Large intestine (tissue), 3 donors: ENCODE results near the gene PHLDB1. TPM values are rescaled to one million over a fixed set of nuclear protein-coding genes. Genes with fewer than 3 reads are reported as not detected.

Source experiments
- DNase-seq, 2 donors: peaks; one replicate each; pipeline versions ENCODE4 v3.0.0 to v3.0.0-alpha.2; 2013
- H3K27ac ChIP-seq: one replicate; pipeline ENCODE4 v1.5.1; 2013; ENCODE audit warnings: low read length
- H3K27me3 ChIP-seq: 2 replicates; pipeline ENCODE4 v1.6.1; 2013; ENCODE audit warnings: low read length; ENCODE audit not compliant: control insufficient read depth, insufficient read depth
- H3K36me3 ChIP-seq: 2 replicates; pipeline ENCODE4 v1.6.1; 2013; ENCODE audit warnings: low read length; ENCODE audit not compliant: control insufficient read depth, insufficient read depth
- H3K4me1 ChIP-seq: one replicate; pipeline ENCODE4 v1.6.1; 2013; ENCODE audit warnings: low read length; ENCODE audit not compliant: control insufficient read depth, insufficient read depth
- H3K4me3 ChIP-seq: one replicate; pipeline ENCODE4 v1.5.1; 2013; ENCODE audit warnings: low read length
- H3K9me3 ChIP-seq: one replicate; pipeline ENCODE4 v1.6.1; 2013; ENCODE audit warnings: mild to moderate bottlenecking, low read depth, low read length, moderate library complexity; ENCODE audit not compliant: control insufficient read depth
- WGBS: methylation state at CpG from one replicate; pipeline ENCODE4 v1.1.5; 2013; ENCODE audit warnings: low lambda C conversion rate; ENCODE audit not compliant: insufficient coverage; 5-methylcytosine and 5-hydroxymethylcytosine counted together
- polyA plus RNA-seq: library from polyadenylated mRNA; unstranded; fragments of 120-200 nt; gene quantifications from one replicate; pipeline ENCODE4 v1.2.1, GENCODE V29; 2013

Gene PHLDB1
- polyA plus RNA-seq, 1 donor: 42.1 TPM

GRCh38 chr11:118631142-118631909 is 23.9 kb downstream of the PHLDB1 start:
- Histone ChIP-seq H3K9me3 (no peaks in the 10 kb centered on the region), H3K27ac (no peak overlapping the region), H3K27me3 (no peaks in the 10 kb centered on the region), H3K4me1 (peaks cover 52% of the 10 kb centered on the region), H3K4me3 (no peak overlapping the region), H3K36me3 (peaks cover 28% of the 10 kb centered on the region)
- WGBS: no CpG with 5 or more reads among the region's 14 CpGs
- peak in 1 of 2 donors; percentile 58 for DNase-seq

- peaks cover 33% of the 10 kb centered on the region for H3K36me3 ChIP-seq
- 100% methylated on average over 2 of the region's 9 CpGs for WGBS
These were observed 25.3 kb downstream of the PHLDB1 start for GRCh38 chr11:118632577-118633318.

GRCh38 chr11:118633319-118633690 is 25.9 kb downstream of the PHLDB1 start:
- WGBS: no CpG with 5 or more reads among the region's 1 CpG
- no peaks in the 10 kb centered on the region for H3K27me3 ChIP-seq
- no peaks in the 10 kb centered on the region for H3K9me3 ChIP-seq
- peaks cover 27% of the 10 kb centered on the region for H3K36me3 ChIP-seq
- H3K4me1 ChIP-seq: peaks cover 52% of the 10 kb centered on the region
- H3K27ac ChIP-seq: no peak overlapping the region
- H3K4me3 ChIP-seq: no peak overlapping the region
- DNase-seq: no peak

More at GRCh38 chr11:118632577-118633318, 25.3 kb downstream of the PHLDB1 start:
- no peaks in the 10 kb centered on the region for H3K9me3 ChIP-seq
- H3K27ac ChIP-seq: no peak overlapping the region
- DNase-seq: no peak
- H3K27me3 ChIP-seq: no peaks in the 10 kb centered on the region
- H3K4me3 ChIP-seq: no peak overlapping the region
- H3K4me1 ChIP-seq: peaks cover 52% of the 10 kb centered on the region

DNA sequence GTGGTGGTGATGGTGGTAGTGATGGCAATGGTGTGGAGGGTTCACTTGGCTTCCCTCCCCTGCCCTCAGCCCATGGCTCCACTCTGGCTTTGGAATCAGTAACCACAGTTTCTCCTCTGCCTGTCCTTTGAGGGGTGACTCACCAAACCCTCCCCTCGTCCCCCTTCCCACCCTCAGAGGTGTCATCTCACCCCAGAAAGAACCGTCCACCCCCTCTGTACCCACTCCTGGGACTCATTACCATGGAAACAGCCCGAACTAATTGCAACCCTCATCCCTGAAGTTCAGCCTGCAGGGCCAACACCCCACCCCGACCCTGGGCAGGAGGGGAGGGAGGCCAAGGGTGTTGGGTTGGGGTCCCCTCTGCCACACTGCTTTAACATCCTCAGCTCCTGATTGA is 26.6 kb downstream of the PHLDB1 start:
- no CpG with 5 or more reads among the region's 4 CpGs for WGBS

GRCh38 chr11:118634431-118635236 is 27.2 kb downstream of the PHLDB1 start:
- H3K4me1 ChIP-seq: peaks cover 50% of the 10 kb centered on the region
- H3K9me3 ChIP-seq: no peaks in the 10 kb centered on the region
- H3K27me3 ChIP-seq: no peaks in the 10 kb centered on the region
- H3K27ac ChIP-seq: peak overlapping the region; percentile 23
- H3K36me3 ChIP-seq: peaks cover 29% of the 10 kb centered on the region
- 14% methylated on average over 1 of the region's 41 CpGs for WGBS
- peak overlapping the region; percentile 30 for H3K4me3 ChIP-seq
- peak; percentile 78 to 89 for DNase-seq

More for the DNA sequence above, 26.6 kb downstream of the PHLDB1 start:
- no peak for DNase-seq
- peaks cover 52% of the 10 kb centered on the region for H3K4me1 ChIP-seq
- H3K36me3 ChIP-seq: peaks cover 26% of the 10 kb centered on the region
- no peak overlapping the region for H3K4me3 ChIP-seq
- H3K27me3 ChIP-seq: no peaks in the 10 kb centered on the region
- no peaks in the 10 kb centered on the region for H3K9me3 ChIP-seq
- no peak overlapping the region for H3K27ac ChIP-seq

DNA sequence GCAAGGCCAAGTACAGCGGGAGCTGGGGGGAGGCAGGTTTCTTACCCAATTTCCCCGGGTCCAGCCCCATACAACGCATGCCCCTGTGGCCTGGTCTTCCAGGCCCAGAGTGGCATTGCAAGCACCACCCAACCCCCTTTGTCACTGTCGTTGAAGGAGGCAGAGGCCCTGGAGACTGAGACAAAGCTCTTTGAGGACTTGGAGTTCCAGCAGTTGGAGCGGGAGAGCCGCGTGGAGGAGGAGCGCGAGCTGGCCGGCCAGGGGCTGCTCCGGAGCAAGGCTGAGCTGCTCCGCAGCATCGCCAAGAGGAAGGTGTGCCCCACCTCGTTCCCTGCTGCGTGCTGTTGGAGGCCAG is 27.8 kb downstream of the PHLDB1 start:
- Histone ChIP-seq H3K27me3 (no peaks in the 10 kb centered on the region), H3K4me1 (peaks cover 44% of the 10 kb centered on the region), H3K9me3 (no peaks in the 10 kb centered on the region), H3K4me3 (peak overlapping the region; percentile 30), H3K36me3 (peaks cover 28% of the 10 kb centered on the region), H3K27ac (peak overlapping the region; percentile 8)
- no CpG with 5 or more reads among the region's 15 CpGs for WGBS
- no peak for DNase-seq

DNA sequence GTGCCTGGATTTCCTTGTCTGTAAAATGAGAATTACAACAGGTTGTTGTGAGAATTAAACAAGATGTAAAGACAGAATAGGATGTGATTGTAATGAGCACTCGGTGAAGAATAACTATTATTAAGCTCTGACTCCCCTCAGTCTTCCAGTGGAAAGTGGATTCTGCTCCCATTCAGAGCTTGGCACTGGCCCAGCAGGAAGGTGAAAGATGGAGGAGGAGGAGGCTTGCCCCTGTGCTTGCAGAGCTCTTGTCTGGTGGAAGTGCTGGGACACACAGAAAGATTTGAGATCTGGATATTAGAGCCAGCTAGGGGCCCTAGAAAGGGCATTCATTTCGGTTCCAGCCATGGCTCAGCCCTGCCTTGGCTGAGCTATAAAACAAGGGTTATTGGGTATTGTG is 28.2 kb downstream of the PHLDB1 start:
- H3K4me3 ChIP-seq: no peak overlapping the region
- H3K9me3 ChIP-seq: no peaks in the 10 kb centered on the region
- H3K36me3 ChIP-seq: peaks cover 29% of the 10 kb centered on the region
- DNase-seq: no peak
- peaks cover 44% of the 10 kb centered on the region for H3K4me1 ChIP-seq
- no peaks in the 10 kb centered on the region for H3K27me3 ChIP-seq
- WGBS: no CpG with 5 or more reads among the region's 2 CpGs
- no peak overlapping the region for H3K27ac ChIP-seq

DNA sequence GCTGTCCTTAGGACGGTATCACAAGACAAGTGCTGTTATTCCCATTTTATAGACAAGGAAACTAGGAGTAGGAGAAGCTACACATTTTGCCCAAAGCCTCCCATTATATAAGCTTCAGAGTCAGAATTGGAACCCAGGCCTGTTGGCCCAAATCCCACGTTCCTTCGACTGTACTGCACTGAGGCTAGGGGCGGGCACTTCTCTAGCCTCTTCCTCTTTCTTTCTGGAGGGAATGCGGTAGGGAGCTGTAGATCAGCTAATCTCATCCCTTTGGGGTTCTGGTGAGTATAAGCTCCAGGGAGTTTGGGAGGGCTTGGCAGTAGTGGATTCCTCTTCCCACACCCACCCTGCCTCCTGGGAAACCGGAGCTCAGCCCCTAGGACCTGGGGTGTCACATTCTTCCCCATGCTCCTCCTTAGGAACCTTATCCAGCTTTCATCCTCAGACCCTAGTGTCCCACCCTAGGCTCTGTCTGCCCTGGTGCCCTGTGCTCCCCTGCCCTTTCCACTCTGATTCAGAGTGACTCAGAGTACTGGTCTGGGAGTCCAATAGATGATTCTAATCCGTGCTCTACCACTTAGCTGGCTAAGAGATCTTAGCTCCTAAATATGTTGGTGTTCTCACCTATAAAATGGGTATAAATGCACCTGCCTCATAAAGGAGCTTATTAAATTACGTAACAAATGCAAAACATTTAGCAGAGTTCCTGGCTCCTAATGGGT is 29.3 kb downstream of the PHLDB1 start:
- Histone ChIP-seq H3K27me3 (no peaks in the 10 kb centered on the region), H3K27ac (no peak overlapping the region), H3K9me3 (no peaks in the 10 kb centered on the region), H3K4me1 (peaks cover 46% of the 10 kb centered on the region), H3K4me3 (no peak overlapping the region), H3K36me3 (peaks cover 39% of the 10 kb centered on the region)
- DNase-seq: no peak
- WGBS: no CpG with 5 or more reads among the region's 8 CpGs

DNA sequence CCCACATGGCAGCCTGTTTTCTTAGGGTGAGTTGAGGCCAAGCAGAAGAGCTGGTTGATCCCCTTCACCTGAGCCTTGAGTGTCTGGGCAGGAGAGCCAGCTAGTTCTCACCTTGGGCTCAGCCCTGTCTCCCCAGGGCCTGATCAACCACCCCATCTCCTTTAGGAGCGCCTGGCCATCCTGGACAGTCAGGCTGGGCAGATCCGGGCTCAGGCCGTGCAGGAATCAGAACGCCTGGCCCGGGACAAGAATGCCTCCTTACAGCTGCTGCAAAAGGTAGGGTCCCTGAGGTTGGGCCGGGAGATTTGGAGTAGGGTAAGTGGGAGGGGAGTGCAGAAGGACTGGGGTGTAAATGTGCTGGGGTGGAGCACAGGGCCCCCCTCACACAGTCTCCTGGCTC is 31.3 kb downstream of the PHLDB1 start:
- no CpG with 5 or more reads among the region's 6 CpGs for WGBS
- Histone ChIP-seq H3K9me3 (no peaks in the 10 kb centered on the region), H3K27ac (no peak overlapping the region), H3K36me3 (peaks cover 44% of the 10 kb centered on the region), H3K4me3 (no peak overlapping the region), H3K4me1 (peaks cover 46% of the 10 kb centered on the region), H3K27me3 (no peaks in the 10 kb centered on the region)
- no peak for DNase-seq

- DNase-seq: no peak
- H3K4me3 ChIP-seq: no peak overlapping the region
- no peaks in the 10 kb centered on the region for H3K9me3 ChIP-seq
- no peak overlapping the region for H3K27ac ChIP-seq
- H3K4me1 ChIP-seq: peaks cover 35% of the 10 kb centered on the region
- no CpG with 5 or more reads among the region's 4 CpGs for WGBS
- peaks cover 53% of the 10 kb centered on the region for H3K36me3 ChIP-seq
- H3K27me3 ChIP-seq: no peaks in the 10 kb centered on the region
These were observed 32.5 kb downstream of the PHLDB1 start for GRCh38 chr11:118639899-118640298.
